ENCODE data around the gene ZBTB8OS. TPM values are rescaled to one million over a fixed set of nuclear protein-coding genes. Genes with fewer than 3 reads are reported as not detected.
A peak's percentile ranks its signal among the peaks of the same experiment; 100 is the strongest.

ZBTB8OS gene
- total and polyA plus RNA-seq, 9 of the 15 experiments (the other 6 are each of a cell fraction or from before 2014, with no cell fraction given): 54.8 to 230 (median 107) TPM

- no peak for TF ChIP-seq ZNF507 (tag; conservative IDR thresholded peaks at IDR 0.05)
- TF ChIP-seq NFIX (CRISPR knock-in tag; IDR thresholded peaks at IDR 0.05; ENCODE audit: low read depth): no peak
- no peak for TF ChIP-seq SIRT6 (IDR thresholded peaks at IDR 0.05; ENCODE audit: low read depth, low read length)
- peak; percentile 49; the same call in 1 of the 2 replicates for TF ChIP-seq EHMT2 (IDR thresholded peaks at IDR 0.05)
- TF ChIP-seq, protein P1, sequence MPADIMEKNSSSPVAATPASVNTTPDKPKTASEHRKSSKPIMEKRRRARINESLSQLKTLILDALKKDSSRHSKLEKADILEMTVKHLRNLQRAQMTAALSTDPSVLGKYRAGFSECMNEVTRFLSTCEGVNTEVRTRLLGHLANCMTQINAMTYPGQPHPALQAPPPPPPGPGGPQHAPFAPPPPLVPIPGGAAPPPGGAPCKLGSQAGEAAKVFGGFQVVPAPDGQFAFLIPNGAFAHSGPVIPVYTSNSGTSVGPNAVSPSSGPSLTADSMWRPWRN (IDR thresholded peaks at IDR 0.05; ENCODE audit: low read depth): no peak
- TF ChIP-seq THRAP3 (IDR thresholded peaks at IDR 0.05; ENCODE audit: borderline replicate concordance): 0 out of 2 replicates have a peak, but pooled peaks have one; percentile 35
- no peak for TF ChIP-seq HMGN3 (IDR thresholded peaks at IDR 0.05; ENCODE audit: borderline replicate concordance, extremely low read depth, insufficient read length, low read depth, low read length)
- TF ChIP-seq ZSCAN32 (CRISPR knock-in tag; IDR thresholded peaks at IDR 0.05): no peak
- TF ChIP-seq HMG20B (CRISPR knock-in tag; IDR thresholded peaks at IDR 0.05): no peak
- no peak for TF ChIP-seq ZNF133 (CRISPR knock-in tag; IDR thresholded peaks at IDR 0.05)
- TF ChIP-seq, protein P2, sequence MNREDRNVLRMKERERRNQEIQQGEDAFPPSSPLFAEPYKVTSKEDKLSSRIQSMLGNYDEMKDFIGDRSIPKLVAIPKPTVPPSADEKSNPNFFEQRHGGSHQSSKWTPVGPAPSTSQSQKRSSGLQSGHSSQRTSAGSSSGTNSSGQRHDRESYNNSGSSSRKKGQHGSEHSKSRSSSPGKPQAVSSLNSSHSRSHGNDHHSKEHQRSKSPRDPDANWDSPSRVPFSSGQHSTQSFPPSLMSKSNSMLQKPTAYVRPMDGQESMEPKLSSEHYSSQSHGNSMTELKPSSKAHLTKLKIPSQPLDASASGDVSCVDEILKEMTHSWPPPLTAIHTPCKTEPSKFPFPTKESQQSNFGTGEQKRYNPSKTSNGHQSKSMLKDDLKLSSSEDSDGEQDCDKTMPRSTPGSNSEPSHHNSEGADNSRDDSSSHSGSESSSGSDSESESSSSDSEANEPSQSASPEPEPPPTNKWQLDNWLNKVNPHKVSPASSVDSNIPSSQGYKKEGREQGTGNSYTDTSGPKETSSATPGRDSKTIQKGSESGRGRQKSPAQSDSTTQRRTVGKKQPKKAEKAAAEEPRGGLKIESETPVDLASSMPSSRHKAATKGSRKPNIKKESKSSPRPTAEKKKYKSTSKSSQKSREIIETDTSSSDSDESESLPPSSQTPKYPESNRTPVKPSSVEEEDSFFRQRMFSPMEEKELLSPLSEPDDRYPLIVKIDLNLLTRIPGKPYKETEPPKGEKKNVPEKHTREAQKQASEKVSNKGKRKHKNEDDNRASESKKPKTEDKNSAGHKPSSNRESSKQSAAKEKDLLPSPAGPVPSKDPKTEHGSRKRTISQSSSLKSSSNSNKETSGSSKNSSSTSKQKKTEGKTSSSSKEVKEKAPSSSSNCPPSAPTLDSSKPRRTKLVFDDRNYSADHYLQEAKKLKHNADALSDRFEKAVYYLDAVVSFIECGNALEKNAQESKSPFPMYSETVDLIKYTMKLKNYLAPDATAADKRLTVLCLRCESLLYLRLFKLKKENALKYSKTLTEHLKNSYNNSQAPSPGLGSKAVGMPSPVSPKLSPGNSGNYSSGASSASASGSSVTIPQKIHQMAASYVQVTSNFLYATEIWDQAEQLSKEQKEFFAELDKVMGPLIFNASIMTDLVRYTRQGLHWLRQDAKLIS (CRISPR knock-in tag; IDR thresholded peaks at IDR 0.05): no peak
- TF ChIP-seq KDM5B (IDR thresholded peaks at IDR 0.05; ENCODE audit: insufficient replicate concordance, low read depth, low read length): peak; percentile 95
- TF ChIP-seq ZNF436 (CRISPR knock-in tag; IDR thresholded peaks at IDR 0.05): no peak
- TF ChIP-seq, protein P3, sequence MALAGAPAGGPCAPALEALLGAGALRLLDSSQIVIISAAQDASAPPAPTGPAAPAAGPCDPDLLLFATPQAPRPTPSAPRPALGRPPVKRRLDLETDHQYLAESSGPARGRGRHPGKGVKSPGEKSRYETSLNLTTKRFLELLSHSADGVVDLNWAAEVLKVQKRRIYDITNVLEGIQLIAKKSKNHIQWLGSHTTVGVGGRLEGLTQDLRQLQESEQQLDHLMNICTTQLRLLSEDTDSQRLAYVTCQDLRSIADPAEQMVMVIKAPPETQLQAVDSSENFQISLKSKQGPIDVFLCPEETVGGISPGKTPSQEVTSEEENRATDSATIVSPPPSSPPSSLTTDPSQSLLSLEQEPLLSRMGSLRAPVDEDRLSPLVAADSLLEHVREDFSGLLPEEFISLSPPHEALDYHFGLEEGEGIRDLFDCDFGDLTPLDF (CRISPR knock-in tag; IDR thresholded peaks at IDR 0.05): no peak
- no peak for TF ChIP-seq CEBPZ (IDR thresholded peaks at IDR 0.05; ENCODE audit: borderline replicate concordance, low read depth, low read length)
- TF ChIP-seq, protein P4, sequence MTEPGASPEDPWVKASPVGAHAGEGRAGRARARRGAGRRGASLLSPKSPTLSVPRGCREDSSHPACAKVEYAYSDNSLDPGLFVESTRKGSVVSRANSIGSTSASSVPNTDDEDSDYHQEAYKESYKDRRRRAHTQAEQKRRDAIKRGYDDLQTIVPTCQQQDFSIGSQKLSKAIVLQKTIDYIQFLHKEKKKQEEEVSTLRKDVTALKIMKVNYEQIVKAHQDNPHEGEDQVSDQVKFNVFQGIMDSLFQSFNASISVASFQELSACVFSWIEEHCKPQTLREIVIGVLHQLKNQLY (CRISPR knock-in tag; conservative IDR thresholded peaks at IDR 0.05): no peak
- no peak for TF ChIP-seq NCOA2 (IDR thresholded peaks at IDR 0.05; ENCODE audit: partially characterized antibody in 2 of 2)
- no peak for TF ChIP-seq E2F3 (CRISPR knock-in tag; IDR thresholded peaks at IDR 0.05)
These were observed at the start of gene ZBTB8OS (continued) for GRCh38 chr1:32650248-32650751.
